ENCODE data around the gene LAYN. TPM values are rescaled to one million over a fixed set of nuclear protein-coding genes. Genes with fewer than 3 reads are reported as not detected.
A peak's percentile ranks its signal among the peaks of the same experiment; 100 is the strongest.

Gene LAYN
- 10 to 100 TPM; 57.4 to 63.2 TPM for total RNA-seq

- H3K4me1 Mint-ChIP-seq: peaks cover 55% of the 10 kb centered on the region
- peak; percentile 86 for DNase-seq
- H3K36me3 Mint-ChIP-seq: peaks cover 39% of the 10 kb centered on the region
- H3K4me3 Mint-ChIP-seq: peak within 1 kb of the TSS; percentile 86
- H3K27ac Mint-ChIP-seq: peak within 1 kb of the TSS; percentile 87
- peaks cover 44% of the 10 kb centered on the region for H3K27me3 Mint-ChIP-seq
- no peaks in the 10 kb centered on the region for H3K9me3 Mint-ChIP-seq
Observed at GRCh38 chr11:111540114-111540936, at the start of gene LAYN. LAYN (plus strand) TSS chr11:111540720; CDS start chr11:111540844, 124 bp downstream.

GRCh38 chr11:111494040-111494439, 46.5 kb upstream of the LAYN start:
- Mint-ChIP-seq H3K4me3 (no peak overlapping the region), H3K36me3 (no peaks in the 10 kb centered on the region), H3K9me3 (no peaks in the 10 kb centered on the region), H3K27ac (no peak overlapping the region), H3K27me3 (peaks cover 28% of the 10 kb centered on the region), H3K4me1 (no peaks in the 10 kb centered on the region)
- no peak for DNase-seq

GRCh38 chr11:111499483-111499882, 41.0 kb upstream of the LAYN start:
- H3K4me1 Mint-ChIP-seq: no peaks in the 10 kb centered on the region
- no peaks in the 10 kb centered on the region for H3K36me3 Mint-ChIP-seq
- DNase-seq: no peak
- H3K27ac Mint-ChIP-seq: no peak overlapping the region
- H3K27me3 Mint-ChIP-seq: peaks cover 45% of the 10 kb centered on the region
- no peaks in the 10 kb centered on the region for H3K9me3 Mint-ChIP-seq
- H3K4me3 Mint-ChIP-seq: no peak overlapping the region

- peaks cover 43% of the 10 kb centered on the region for H3K27me3 Mint-ChIP-seq
- H3K9me3 Mint-ChIP-seq: no peaks in the 10 kb centered on the region
- H3K4me3 Mint-ChIP-seq: no peak overlapping the region
- no peak overlapping the region for H3K27ac Mint-ChIP-seq
- no peaks in the 10 kb centered on the region for H3K36me3 Mint-ChIP-seq
- DNase-seq: no peak
- no peaks in the 10 kb centered on the region for H3K4me1 Mint-ChIP-seq
Observed at GRCh38 chr11:111500481-111500880, 40.0 kb upstream of the LAYN start.

GRCh38 chr11:111502611-111503010, 37.9 kb upstream of the LAYN start:
- no peak overlapping the region for H3K27ac Mint-ChIP-seq
- H3K4me3 Mint-ChIP-seq: no peak overlapping the region
- H3K9me3 Mint-ChIP-seq: no peaks in the 10 kb centered on the region
- H3K4me1 Mint-ChIP-seq: no peaks in the 10 kb centered on the region
- H3K36me3 Mint-ChIP-seq: no peaks in the 10 kb centered on the region
- DNase-seq: no peak
- H3K27me3 Mint-ChIP-seq: peaks cover 45% of the 10 kb centered on the region

GRCh38 chr11:111510311-111510710, 30.2 kb upstream of the LAYN start:
- Mint-ChIP-seq H3K4me1 (peaks cover 18% of the 10 kb centered on the region), H3K9me3 (no peaks in the 10 kb centered on the region), H3K4me3 (no peak overlapping the region), H3K27ac (no peak overlapping the region), H3K36me3 (no peaks in the 10 kb centered on the region), H3K27me3 (peaks cover 66% of the 10 kb centered on the region)
- no peak for DNase-seq

- no peaks in the 10 kb centered on the region for H3K36me3 Mint-ChIP-seq
- peak; percentile 45 for DNase-seq
- peak within 1 kb of the TSS; percentile 83 for H3K4me3 Mint-ChIP-seq
- H3K9me3 Mint-ChIP-seq: no peaks in the 10 kb centered on the region
- H3K27me3 Mint-ChIP-seq: peaks cover 58% of the 10 kb centered on the region
- no peak within 1 kb of the TSS for H3K27ac Mint-ChIP-seq
- H3K4me1 Mint-ChIP-seq: peaks cover 18% of the 10 kb centered on the region
Observed at GRCh38 chr11:111512296-111513239, 28.0 kb upstream of the LAYN start, which contains the start of gene BTG4. BTG4 (minus strand) TSS chr11:111512386; CDS start chr11:111498776, 13,610 bp downstream.

GRCh38 chr11:111513240-111513605, 27.3 kb upstream of the LAYN start:
- Mint-ChIP-seq H3K27me3 (peaks cover 51% of the 10 kb centered on the region), H3K9me3 (no peaks in the 10 kb centered on the region), H3K27ac (no peak overlapping the region), H3K4me1 (peaks cover 21% of the 10 kb centered on the region), H3K4me3 (peak overlapping the region; percentile 30), H3K36me3 (no peaks in the 10 kb centered on the region)
- no peak for DNase-seq

GRCh38 chr11:111514216-111515031, 26.1 kb upstream of the LAYN start, which contains the start of gene HOATZ:
HOATZ (plus strand) TSS chr11:111514778; CDS start chr11:111514785, 7 bp downstream.
- no peak within 1 kb of the TSS for H3K27ac Mint-ChIP-seq
- DNase-seq: peak; percentile 22
- H3K4me3 Mint-ChIP-seq: peak within 1 kb of the TSS; percentile 67
- H3K27me3 Mint-ChIP-seq: peaks cover 51% of the 10 kb centered on the region
- no peaks in the 10 kb centered on the region for H3K36me3 Mint-ChIP-seq
- H3K4me1 Mint-ChIP-seq: peaks cover 30% of the 10 kb centered on the region
- H3K9me3 Mint-ChIP-seq: no peaks in the 10 kb centered on the region

GRCh38 chr11:111515591-111515990, 24.9 kb upstream of the LAYN start:
- peaks cover 44% of the 10 kb centered on the region for H3K27me3 Mint-ChIP-seq
- no peaks in the 10 kb centered on the region for H3K36me3 Mint-ChIP-seq
- no peaks in the 10 kb centered on the region for H3K9me3 Mint-ChIP-seq
- no peak overlapping the region for H3K4me3 Mint-ChIP-seq
- no peak overlapping the region for H3K27ac Mint-ChIP-seq
- DNase-seq: no peak
- peaks cover 33% of the 10 kb centered on the region for H3K4me1 Mint-ChIP-seq

- Mint-ChIP-seq H3K36me3 (no peaks in the 10 kb centered on the region), H3K4me3 (no peak overlapping the region), H3K27ac (no peak overlapping the region), H3K27me3 (peaks cover 19% of the 10 kb centered on the region), H3K4me1 (peaks cover 43% of the 10 kb centered on the region), H3K9me3 (no peaks in the 10 kb centered on the region)
- no peak for DNase-seq
Observed at GRCh38 chr11:111518668-111519067, 21.9 kb upstream of the LAYN start.

- Mint-ChIP-seq H3K27me3 (no peaks in the 10 kb centered on the region), H3K36me3 (peaks cover 3% of the 10 kb centered on the region), H3K9me3 (no peaks in the 10 kb centered on the region), H3K27ac (peak overlapping the region; percentile 62), H3K4me3 (peak overlapping the region; percentile 16), H3K4me1 (peaks cover 51% of the 10 kb centered on the region)
- no peak for DNase-seq
Observed at GRCh38 chr11:111520560-111520959, 20.0 kb upstream of the LAYN start.

GRCh38 chr11:111521135-111521534, 19.4 kb upstream of the LAYN start:
- peak overlapping the region; percentile 62 for H3K27ac Mint-ChIP-seq
- peak overlapping the region; percentile 16 for H3K4me3 Mint-ChIP-seq
- H3K4me1 Mint-ChIP-seq: peaks cover 57% of the 10 kb centered on the region
- no peaks in the 10 kb centered on the region for H3K9me3 Mint-ChIP-seq
- H3K36me3 Mint-ChIP-seq: peaks cover 3% of the 10 kb centered on the region
- no peaks in the 10 kb centered on the region for H3K27me3 Mint-ChIP-seq
- no peak for DNase-seq

GRCh38 chr11:111522426-111522825, 18.1 kb upstream of the LAYN start:
- Mint-ChIP-seq H3K27ac (no peak overlapping the region), H3K4me1 (peaks cover 66% of the 10 kb centered on the region), H3K9me3 (no peaks in the 10 kb centered on the region), H3K27me3 (no peaks in the 10 kb centered on the region), H3K4me3 (no peak overlapping the region), H3K36me3 (peaks cover 3% of the 10 kb centered on the region)
- no peak for DNase-seq
